ENCODE data around the gene ZNF414.

GRCh38 chr19:8531470-8531869 is 17.5 kb upstream of the ZNF414 start:
- TF ChIP-seq CTCF (conservative IDR thresholded peaks at IDR 0.05; ENCODE audit: low read depth, low read length) (no peak), EZH2phosphoT487 (IDR thresholded peaks at IDR 0.05; ENCODE audit: borderline replicate concordance, low read length) (no peak)
